OCI-M2 (cell line): Measurements from ENCODE around the gene PLD1.
"Not testable (repeated sequence)": the region's sequence is repeated elsewhere in the genome, so short reads cannot be mapped to it uniquely, and the experiment has no call there.

Source experiments
- DNase-seq: peaks from one replicate; lab custom pipeline; 2025; ENCODE audit not compliant: unreplicated experiment; lab: John Stamatoyannopoulos, UW

PLD1 gene

DNA sequence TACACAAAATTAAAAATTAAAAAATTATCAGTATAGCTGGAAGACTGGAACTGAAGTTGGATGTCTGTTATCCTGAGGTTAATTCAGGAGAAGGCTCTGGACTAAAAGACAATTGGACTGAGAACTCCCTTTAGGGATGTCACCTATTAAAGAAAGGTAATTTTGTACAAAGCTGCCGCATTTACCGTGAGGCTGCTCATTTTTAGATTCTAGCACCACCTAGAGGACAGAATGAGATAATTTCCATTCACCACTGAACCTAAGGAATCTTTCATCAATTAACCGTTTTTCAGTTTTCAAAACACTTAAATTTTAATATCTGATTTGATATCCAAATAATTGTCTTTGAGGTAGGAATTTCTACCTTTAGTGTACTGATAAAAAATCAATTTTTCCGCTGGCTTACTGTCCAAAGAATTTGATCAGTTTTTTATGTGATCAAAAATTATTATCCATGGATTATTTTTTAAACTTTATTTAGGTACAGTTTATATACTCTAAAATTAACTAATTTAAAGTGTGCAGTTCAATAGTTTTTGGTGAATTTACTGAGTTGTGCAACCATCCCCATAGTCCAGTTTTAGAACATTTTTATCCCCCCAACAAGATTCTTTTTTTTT, 243.4 kb downstream of the PLD1 start:
- DNase-seq, result peak; percentile 5

DNA sequence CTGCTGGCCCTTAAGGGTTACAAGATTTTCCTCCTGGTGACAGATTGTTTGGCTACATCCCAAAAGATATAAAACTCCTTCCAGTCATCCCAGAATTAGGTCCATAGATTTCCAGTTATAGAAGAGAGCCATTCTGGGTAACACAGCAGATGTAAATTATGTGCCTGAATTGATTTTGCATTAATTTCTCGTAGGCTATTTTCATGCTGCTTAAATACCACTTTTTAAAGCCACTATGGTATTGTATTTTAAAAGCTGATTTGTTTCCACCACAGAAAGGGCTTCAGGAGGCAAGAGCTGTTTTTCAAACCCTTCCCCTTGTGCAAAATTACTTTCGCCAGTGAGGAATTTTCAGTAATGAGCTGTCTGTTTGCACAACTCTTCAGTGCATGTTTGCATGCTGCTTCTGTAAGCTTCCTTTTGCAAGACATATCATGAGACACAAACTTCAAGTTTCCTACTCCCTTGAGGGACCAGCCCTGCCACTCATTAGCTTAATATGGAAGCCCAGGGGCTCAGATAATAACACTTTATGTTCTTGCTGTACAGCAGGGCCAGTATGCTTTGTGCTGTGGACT, 244.7 kb downstream of the PLD1 start:
- DNase-seq, result no peak

DNA sequence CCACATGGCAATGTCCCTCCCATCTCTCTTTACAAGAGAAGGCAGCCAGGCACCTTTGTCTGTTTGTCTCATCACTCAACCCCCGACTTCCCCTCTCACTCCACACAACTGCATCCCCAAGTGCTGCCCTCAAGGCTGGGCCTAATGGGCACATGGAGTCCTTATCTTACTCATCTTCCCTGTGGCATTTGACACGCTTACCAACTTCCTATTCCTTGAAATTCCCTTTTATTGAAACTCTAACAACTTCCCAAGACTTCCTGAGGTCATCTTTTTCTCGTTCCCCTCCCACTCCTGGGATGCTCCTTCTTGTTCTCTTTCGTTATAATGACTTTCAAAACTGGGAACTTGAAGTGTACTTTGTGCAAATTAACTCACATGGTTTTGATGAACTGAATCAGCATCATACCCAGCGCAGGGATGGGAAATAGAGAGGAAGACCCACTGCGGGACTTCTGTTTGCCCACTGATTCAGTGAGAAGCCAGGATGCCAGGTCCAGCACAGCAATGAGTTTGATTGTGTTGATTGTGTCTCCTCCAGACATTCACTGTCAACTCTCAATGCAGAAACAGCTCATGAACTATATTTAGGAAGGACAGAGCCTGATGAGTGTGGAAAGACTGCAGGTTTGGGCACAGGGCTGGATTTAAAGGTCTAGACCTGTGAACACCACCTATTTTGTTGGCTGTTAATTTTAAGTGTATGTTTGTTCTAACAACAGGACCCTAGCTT, 245.4 kb downstream of the PLD1 start:
- DNase-seq, result no peak

DNA sequence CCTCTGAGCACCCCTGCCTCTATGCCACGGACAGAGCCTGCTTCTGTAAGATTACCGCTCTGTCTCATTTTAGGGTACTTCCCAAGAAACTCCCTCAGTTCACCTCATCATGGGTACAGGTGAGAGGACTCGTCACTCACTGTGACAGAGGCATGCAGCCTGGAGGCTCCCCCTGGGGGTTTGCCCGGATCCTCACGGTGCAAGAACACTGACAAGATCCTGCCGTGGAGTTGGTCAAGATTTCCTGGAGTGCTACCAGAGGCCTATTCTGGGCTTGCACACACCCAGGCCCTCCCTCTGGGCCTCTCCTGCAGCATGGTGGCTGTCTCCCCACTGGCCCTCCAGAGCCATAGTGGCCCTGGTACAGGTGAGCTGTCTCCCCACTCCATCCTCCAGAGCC, 247.0 kb downstream of the PLD1 start:
- DNase-seq, result no peak

DNA sequence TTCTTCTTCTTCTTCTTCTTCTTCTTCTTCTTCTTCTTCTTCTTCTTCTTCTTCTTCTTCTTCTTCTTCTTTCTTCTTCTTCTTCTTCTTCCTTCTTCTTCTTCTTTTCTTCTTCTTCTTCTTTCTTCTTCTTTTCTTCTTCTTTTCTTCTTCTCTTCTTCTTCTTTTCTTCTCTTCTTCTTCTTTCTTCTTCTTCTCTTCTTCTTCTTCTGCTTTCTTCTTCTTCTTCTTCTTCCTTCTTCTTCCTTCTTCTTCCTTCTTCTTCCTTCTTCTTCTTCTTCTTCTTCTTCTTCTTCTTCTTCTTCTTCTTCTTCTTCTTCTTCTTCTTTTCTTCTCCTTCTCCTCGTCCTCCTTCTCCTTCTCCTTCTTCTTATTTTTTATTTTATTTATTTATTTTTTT, 247.8 kb downstream of the PLD1 start:
- not testable (repeated sequence) for DNase-seq

DNA sequence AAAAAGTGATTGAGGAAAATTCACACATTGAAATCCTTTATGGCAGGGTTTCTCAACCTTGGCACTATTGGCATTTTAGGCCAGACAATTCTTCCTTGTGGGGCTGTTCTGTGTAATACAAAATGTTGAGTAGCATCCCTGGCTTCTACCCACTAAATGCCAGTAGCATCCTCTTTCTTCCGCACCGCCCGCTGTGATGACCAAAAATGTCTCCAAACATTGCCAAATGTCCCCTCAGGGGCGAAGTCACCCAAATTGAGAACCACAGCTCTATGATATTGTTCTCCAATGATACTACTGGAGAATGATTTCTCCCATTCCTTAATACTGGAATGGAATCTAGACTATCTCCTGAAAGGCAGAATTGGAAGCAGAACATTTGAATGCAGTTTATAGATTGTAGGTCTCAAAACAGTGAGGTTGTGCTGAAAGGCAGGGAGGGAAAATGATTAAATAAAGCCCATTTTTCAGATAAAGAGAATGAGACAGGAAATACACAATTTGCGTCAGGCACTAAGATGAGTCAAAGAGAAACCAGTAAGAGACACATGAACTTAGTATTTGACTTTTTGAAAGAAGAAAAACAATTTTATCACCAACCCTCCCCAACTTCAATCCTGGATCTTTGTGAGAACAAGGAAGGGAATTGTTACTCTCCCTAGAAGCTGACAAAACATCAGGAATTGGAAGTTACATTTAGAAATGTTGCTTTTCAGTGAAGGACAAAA, 248.5 kb downstream of the PLD1 start:
- DNase-seq, result no peak

DNA sequence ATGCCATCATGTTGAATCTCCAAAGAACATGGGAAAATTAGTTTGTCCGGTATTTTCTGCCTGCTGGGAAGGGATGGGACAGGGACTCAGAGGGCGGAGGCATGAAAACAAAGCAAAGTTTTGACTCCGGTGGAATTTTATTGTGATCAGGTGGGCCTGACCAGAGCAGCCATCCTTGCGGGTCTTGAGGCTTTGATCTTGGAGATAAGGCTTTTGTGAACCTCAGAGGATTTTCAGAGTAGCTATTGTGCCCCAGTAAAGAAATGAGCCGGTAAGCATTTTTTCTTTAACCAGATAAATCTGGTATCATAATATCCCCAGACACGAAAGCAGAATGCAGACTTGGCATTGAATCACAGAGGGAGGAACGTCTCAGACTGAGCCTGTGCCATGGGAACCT, 250.7 kb downstream of the PLD1 start:
- no peak for DNase-seq

DNA sequence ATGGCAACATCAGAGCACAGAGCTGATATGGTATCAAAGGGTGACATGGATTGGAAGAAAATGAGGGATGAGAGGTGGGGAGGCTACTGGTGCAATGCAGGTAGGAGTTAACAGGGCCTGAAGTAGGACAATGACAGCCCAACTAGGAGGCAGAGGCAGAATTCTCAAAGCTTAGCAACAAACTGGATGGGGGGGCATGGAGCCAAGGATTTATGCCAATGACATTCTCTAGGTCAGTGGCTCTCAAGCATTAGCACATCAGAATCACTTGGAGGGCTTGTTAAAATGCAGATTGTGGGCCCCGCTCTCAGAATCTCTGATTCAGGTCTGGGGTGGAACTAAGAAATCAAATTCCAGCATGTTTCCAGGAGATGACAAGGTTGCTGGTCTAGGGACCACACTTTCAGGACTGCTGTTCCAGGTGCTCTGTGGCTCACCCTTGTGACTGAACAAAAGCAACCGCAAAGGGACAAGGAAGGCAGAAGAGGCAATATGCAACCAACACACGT, 252.0 kb downstream of the PLD1 start:
- no peak for DNase-seq

DNA sequence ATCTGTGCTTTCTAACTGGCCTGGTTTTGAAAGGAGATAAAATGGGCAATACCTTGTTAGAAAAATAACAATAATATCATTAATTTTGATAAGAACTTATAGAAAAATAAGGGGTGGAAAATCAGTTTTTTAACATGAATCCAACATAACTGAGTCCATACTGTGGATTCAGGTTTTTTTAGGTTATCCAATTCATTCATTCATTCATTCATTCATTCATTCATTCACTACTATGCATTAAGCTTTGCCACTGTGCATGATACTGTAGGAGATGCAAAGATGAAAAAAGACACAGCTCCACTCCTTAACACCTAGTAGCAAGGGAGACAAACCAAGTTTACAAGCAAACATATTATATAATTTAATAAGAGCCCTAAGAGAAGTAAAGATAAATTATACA, 253.1 kb downstream of the PLD1 start:
- DNase-seq, result no peak

DNA sequence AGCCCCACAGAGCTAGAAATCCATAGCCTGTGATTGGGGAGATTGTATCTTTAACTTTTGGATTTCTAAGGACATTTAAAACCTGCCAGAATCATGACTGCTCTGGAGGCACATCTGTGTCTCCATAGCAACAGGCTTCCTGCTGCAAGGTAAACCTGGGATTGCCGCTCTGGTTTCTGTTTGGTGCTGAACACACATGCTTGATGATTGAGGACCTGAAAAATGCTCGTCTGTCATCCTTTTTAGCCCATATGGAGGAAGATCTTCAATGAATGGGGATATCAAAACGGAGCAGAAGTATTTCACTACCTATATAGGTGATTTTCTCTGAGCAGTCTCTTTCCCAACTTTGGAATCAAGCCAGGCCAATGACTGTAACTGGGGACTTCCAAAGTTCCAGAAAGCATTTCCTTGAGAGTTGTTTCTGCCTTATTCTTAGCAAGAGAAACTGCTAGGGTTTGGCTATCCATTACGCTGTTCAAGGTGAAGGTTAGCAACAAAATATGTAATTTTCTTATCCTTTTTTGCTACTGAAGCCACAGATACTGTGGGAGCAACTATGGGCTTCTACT, 253.6 kb downstream of the PLD1 start:
- no peak for DNase-seq

DNA sequence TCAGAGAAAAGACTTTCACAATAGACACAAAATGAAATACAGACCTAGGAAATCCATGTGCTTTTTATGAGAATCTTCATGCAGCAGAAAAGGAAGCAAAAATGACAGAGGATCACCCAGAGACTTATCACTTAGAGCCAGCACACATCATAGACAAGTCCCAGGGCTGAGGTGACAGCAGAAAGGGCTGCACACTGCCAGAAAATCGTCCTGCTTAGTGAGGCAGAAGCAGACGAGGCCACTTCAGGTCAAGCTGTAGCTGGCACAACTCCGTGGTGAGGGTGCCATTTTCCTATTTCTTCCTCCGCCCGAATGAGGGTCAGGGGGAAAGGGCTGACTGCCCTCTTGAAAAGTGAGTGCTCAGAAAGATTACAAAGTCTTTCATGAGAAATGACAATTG, 254.1 kb downstream of the PLD1 start:
- DNase-seq, result no peak

DNA sequence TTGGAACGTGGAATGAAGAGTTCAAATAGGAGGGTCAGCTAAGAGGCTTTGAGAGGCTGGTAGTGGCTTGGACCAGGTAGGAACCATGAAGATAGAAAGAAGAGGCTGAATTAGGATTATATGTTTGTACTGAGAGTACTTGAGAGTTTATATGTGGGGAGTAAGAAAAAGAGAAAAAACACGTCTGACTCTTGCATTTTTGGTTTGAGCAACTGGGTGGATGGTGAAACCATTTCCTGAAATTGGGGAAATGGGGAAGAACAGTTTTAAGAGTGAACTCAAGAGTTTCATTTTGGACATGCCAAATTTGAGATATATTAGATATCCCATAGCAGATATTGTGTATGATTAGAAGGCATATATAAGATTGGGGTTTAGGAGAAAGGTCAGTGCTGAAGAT, 257.2 kb downstream of the PLD1 start:
- no peak for DNase-seq

DNA sequence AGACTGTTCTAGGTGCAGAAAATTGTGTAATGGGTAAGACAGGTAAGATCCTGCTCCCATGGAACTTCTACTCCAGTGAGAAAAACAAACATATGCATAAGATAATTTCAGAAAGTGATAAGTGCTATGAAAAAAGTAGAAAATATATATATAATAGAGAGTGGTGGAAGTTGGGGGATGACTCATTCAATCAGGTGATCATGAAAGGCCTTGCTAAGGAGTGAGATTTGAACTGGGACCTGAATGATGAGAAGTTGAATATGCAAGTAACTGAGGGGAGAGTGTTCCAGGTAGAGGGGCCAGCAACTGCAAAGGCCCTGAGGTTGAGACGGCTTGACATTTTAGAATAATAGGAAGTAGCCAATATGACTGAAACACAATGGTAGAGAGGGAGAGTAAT, 257.8 kb downstream of the PLD1 start:
- no peak for DNase-seq

DNA sequence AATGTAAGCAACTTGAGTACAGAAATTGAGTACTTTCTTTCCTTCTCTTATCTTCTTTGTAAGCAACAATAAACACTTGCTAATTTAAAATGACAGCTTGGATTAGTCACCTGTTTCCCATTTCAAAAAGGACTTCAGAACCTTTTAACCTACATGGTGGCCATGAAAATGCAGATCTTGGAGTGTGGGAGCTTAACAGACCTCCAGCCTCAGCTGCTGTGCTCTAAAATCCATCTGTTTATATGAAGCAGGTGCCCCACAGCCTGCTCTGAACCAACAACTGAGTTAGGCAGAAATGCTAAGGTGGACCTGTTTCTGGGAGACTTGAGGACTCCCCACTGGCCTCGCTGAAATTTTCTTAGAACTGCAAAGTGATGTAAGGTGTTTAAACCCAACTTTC, 259.0 kb downstream of the PLD1 start:
- DNase-seq, result no peak
